WTC11 (cell line): Measurements from ENCODE around the gene JAZF1. TPM values are rescaled to one million over a fixed set of nuclear protein-coding genes. Genes with fewer than 3 reads are reported as not detected.

Experiments used
- ATAC-seq: fragments of 200-7000 bp; cut with Tn5 transposase; 2 replicates; pipeline ENCODE4 v1.10.0; 2021; ENCODE audit warnings: mild to moderate bottlenecking, moderate library complexity
- CTCF ChIA-PET: fragments of 300-600 bp; sonication (Branson Sonifier 250); formaldehyde crosslinking; loops from one replicate; lab custom pipeline; 2021; ENCODE audit warnings: antibody characterized with exemption; lab: Charles Lee
- POLR2A ChIA-PET: fragments of 350-600 bp; sonication (Branson Sonifier 250); formaldehyde crosslinking; loops from one replicate; lab custom pipeline; 2021; ENCODE audit warnings: antibody characterized with exemption; lab: Charles Lee
- DNase-seq: peaks from one replicate; pipeline ENCODE4 v3.0.0; 2021; ENCODE audit warnings: low spot score
- H3K27ac Mint-ChIP-seq: 2 replicates; pipeline ENCODE4 v1.8.0; 2021; ENCODE audit warnings: mixed read lengths
- H3K27me3 Mint-ChIP-seq: 2 replicates; pipeline ENCODE4 v1.8.0; 2021; ENCODE audit warnings: low read depth, mild to moderate bottlenecking, moderate library complexity, mixed read lengths
- H3K36me3 Mint-ChIP-seq: 2 replicates; pipeline ENCODE4 v1.8.0; 2021; ENCODE audit warnings: mixed read lengths
- H3K4me1 Mint-ChIP-seq: 2 replicates; pipeline ENCODE4 v1.8.0; 2022; ENCODE audit warnings: mixed read lengths
- H3K4me3 Mint-ChIP-seq: 2 replicates; pipeline ENCODE4 v1.8.0; 2021; ENCODE audit warnings: mild to moderate bottlenecking, moderate library complexity, mixed read lengths
- H3K9me3 Mint-ChIP-seq: 2 replicates; pipeline ENCODE4 v1.8.0; 2021; ENCODE audit warnings: mixed read lengths
- ARID4B ChIP-seq: sonication (generic); formaldehyde crosslinking; IDR thresholded peaks from 2 replicates; pipeline ENCODE4 v1.8.0; 2023; ENCODE audit warnings: missing genetic modification reagents, mild to moderate bottlenecking, borderline replicate concordance
- E2F1 ChIP-seq: sonication (generic); formaldehyde crosslinking; IDR thresholded peaks from 2 replicates; pipeline ENCODE4 v1.8.0; 2022; ENCODE audit warnings: mild to moderate bottlenecking, missing genetic modification reagents
- ERG ChIP-seq: fragments of 250-450 bp; sonication (Bioruptor Pico); IDR thresholded peaks from 2 replicates; pipeline ENCODE4 v1.8.0; 2021; ENCODE audit warnings: mild to moderate bottlenecking
- ESRRA ChIP-seq: sonication (generic); formaldehyde crosslinking; IDR thresholded peaks from 2 replicates; pipeline ENCODE4 v1.8.1; 2022; ENCODE audit warnings: mild to moderate bottlenecking, missing genetic modification reagents, borderline replicate concordance
- KAT7 ChIP-seq: sonication (generic); formaldehyde crosslinking; IDR thresholded peaks from 2 replicates; pipeline ENCODE4 v1.8.1; 2023; ENCODE audit warnings: missing genetic modification reagents, mild to moderate bottlenecking, borderline replicate concordance
- NR3C1 ChIP-seq: sonication (generic); formaldehyde crosslinking; conservative IDR thresholded peaks from 2 replicates; pipeline ENCODE4 v1.8.1; 2023; ENCODE audit warnings: low read depth, mild to moderate bottlenecking, missing genetic modification reagents
- OVOL2 ChIP-seq: fragments of 250-450 bp; sonication (Bioruptor Pico); IDR thresholded peaks from 2 replicates; pipeline ENCODE4 v1.9.0; 2021; ENCODE audit warnings: mild to moderate bottlenecking, borderline replicate concordance
- RORB ChIP-seq: fragments of 250-450 bp; sonication (Bioruptor Pico); IDR thresholded peaks from 2 replicates; pipeline ENCODE4 v1.9.0; 2021; ENCODE audit warnings: mild to moderate bottlenecking
- SMAD4 ChIP-seq: sonication (generic); formaldehyde crosslinking; IDR thresholded peaks from 2 replicates; pipeline ENCODE4 v1.8.0; 2022; ENCODE audit warnings: mild to moderate bottlenecking, missing genetic modification reagents
- ZNF121 ChIP-seq: sonication (generic); formaldehyde crosslinking; IDR thresholded peaks from 2 replicates; pipeline ENCODE4 v1.8.0; 2023; ENCODE audit warnings: missing genetic modification reagents
- ZNF219 ChIP-seq: sonication (generic); formaldehyde crosslinking; IDR thresholded peaks from 2 replicates; pipeline ENCODE4 v1.8.0; 2023; ENCODE audit warnings: missing genetic modification reagents, mild to moderate bottlenecking, borderline replicate concordance
- ZNF232 ChIP-seq: sonication (generic); formaldehyde crosslinking; IDR thresholded peaks from 2 replicates; pipeline ENCODE4 v1.8.0; 2022; ENCODE audit warnings: mild to moderate bottlenecking, missing genetic modification reagents
- ZNF263 ChIP-seq: sonication (generic); formaldehyde crosslinking; IDR thresholded peaks from 2 replicates; pipeline ENCODE4 v1.8.1; 2022; ENCODE audit warnings: low read depth, mild to moderate bottlenecking, moderate library complexity, missing genetic modification reagents
- ZNF396 ChIP-seq: fragments of 250-450 bp; sonication (Bioruptor Pico); IDR thresholded peaks from 2 replicates; pipeline ENCODE4 v1.8.0; 2021; ENCODE audit warnings: mild to moderate bottlenecking, moderate library complexity, borderline replicate concordance
- ZNF423 ChIP-seq: fragments of 250-450 bp; sonication (Bioruptor Pico); IDR thresholded peaks from 2 replicates; pipeline ENCODE4 v2.1.2; 2022; ENCODE audit warnings: mild to moderate bottlenecking, moderate library complexity
- ZNF532 ChIP-seq: fragments of 250-450 bp; sonication (Bioruptor Pico); IDR thresholded peaks from 2 replicates; pipeline ENCODE4 v1.9.0; 2021; ENCODE audit warnings: mild to moderate bottlenecking, borderline replicate concordance
- ZSCAN18 ChIP-seq: fragments of 250-450 bp; sonication (Bioruptor Pico); IDR thresholded peaks from 2 replicates; pipeline ENCODE4 v2.1.2; 2022; ENCODE audit warnings: mild to moderate bottlenecking, moderate library complexity
- total RNA-seq: library from RNA; stranded (reverse); gene quantifications from 3 replicates; pipeline ENCODE4 v1.2.3, GENCODE V29; 2021
- TF ChIP-seq, protein P1 (sequence below): sonication (generic); formaldehyde crosslinking; IDR thresholded peaks from 2 replicates; pipeline ENCODE4 v1.8.1; 2023; ENCODE audit warnings: mild to moderate bottlenecking, missing genetic modification reagents

The JAZF1 gene
- total RNA-seq, 1 experiment from 2014 or later, result 19.0 TPM

GRCh38 chr7:27917119-27917518 lies 263.5 kb downstream of the JAZF1 start (continued):
- no peak for TF ChIP-seq ERG (CRISPR knock-in tag)

DNA sequence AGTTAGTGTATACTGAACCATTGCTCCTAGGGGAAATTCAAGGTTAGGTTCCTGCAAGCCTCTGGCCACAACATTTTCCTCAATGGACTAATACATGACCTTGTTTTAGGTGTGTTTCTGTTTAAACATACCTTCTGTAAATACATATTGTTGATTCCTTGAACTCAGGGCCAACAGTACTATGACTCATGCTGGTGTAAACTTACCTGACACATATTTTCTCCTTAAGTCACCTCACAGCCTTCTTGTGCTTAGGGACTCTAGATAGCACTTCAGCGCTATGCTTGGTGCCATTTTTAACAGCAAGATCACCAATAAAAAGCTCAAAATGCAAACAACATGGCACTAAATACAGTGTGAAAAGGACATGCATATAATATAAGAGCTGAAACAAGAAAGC lies 264.2 kb downstream of the JAZF1 start:
- Mint-ChIP-seq H3K4me1 (peaks cover 65% of the 10 kb centered on the region), H3K36me3 (peaks cover 13% of the 10 kb centered on the region), H3K27me3 (no peaks in the 10 kb centered on the region), H3K4me3 (no peak overlapping the region), H3K9me3 (peaks cover 10% of the 10 kb centered on the region), H3K27ac (no peak overlapping the region)
- ATAC-seq, result no peak
- ChIA-PET CTCF (no interaction called here), POLR2A (no interaction called here)
- DNase-seq, result no peak
- TF ChIP-seq KAT7 (CRISPR knock-in tag) (no peak), ZNF263 (CRISPR knock-in tag) (no peak), OVOL2 (CRISPR knock-in tag) (no peak), ZNF396 (no peak), ZNF219 (CRISPR knock-in tag) (no peak), NR3C1 (CRISPR knock-in tag) (no peak), SMAD4 (no peak), ZSCAN18 (no peak), ARID4B (no peak), ESRRA (CRISPR knock-in tag) (no peak), RORB (no peak)
- TF ChIP-seq, protein P1, sequence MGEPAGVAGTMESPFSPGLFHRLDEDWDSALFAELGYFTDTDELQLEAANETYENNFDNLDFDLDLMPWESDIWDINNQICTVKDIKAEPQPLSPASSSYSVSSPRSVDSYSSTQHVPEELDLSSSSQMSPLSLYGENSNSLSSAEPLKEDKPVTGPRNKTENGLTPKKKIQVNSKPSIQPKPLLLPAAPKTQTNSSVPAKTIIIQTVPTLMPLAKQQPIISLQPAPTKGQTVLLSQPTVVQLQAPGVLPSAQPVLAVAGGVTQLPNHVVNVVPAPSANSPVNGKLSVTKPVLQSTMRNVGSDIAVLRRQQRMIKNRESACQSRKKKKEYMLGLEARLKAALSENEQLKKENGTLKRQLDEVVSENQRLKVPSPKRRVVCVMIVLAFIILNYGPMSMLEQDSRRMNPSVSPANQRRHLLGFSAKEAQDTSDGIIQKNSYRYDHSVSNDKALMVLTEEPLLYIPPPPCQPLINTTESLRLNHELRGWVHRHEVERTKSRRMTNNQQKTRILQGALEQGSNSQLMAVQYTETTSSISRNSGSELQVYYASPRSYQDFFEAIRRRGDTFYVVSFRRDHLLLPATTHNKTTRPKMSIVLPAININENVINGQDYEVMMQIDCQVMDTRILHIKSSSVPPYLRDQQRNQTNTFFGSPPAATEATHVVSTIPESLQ (CRISPR knock-in tag), result no peak

DNA sequence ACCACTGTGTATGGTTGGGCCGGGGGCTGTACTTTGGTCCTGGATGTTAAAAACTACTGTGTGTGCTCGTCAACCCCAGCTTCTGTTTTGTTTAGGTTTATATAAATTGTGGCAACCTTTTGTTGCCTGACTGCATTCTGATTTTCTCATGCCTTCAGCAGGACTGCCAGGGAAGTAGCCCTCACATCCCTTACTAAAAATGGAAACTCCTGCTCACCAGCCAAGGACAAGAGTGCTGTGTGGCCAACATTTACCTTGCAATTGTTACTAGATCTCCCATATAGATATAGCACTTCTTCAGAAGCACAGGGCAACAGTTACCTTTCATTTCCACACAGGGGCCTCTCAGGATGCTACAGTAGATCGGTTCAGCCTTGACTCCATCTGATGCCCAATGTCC lies 266.2 kb downstream of the JAZF1 start:
- Mint-ChIP-seq H3K9me3 (peaks cover 10% of the 10 kb centered on the region), H3K36me3 (peaks cover 13% of the 10 kb centered on the region), H3K27ac (no peak overlapping the region; the same call in 1 of the 2 replicates), H3K4me3 (no peak overlapping the region), H3K4me1 (peaks cover 65% of the 10 kb centered on the region), H3K27me3 (no peaks in the 10 kb centered on the region)
- ChIA-PET POLR2A (interaction anchor here (0.6 kb wide), 1 partner anchor 82 kb away, joined by 3 read pairs; no protein-coding TSS in a partner anchor), CTCF (interaction anchor here (1.1 kb wide), 1 partner anchor 718 kb away, joined by 3 read pairs; no protein-coding TSS in a partner anchor)
- DNase-seq (no peak), ATAC-seq (no peak)
- TF ChIP-seq ZNF532 (CRISPR knock-in tag), result no peak
- no peak for TF ChIP-seq ZNF232
- TF ChIP-seq ZNF423, result no peak
- TF ChIP-seq E2F1 (CRISPR knock-in tag), result no peak
- no peak for TF ChIP-seq ERG (CRISPR knock-in tag)
- no peak for TF ChIP-seq ZNF121 (CRISPR knock-in tag)
